A549 (cell line): ENCODE results near the gene ADAM30. TPM values are rescaled to one million over a fixed set of nuclear protein-coding genes. Genes with fewer than 3 reads are reported as not detected.

ENCODE experiments used
- ATAC-seq, 2 experiments: fragments of 200-7000 bp in 1 of 2; fragments of >200 bp in 1 of 2; cut with Nextera tagmentation in 1 of 2; cut with Tn5 transposase in 1 of 2; 3 replicates each; pipeline versions ENCODE4 v1.8.0 to v1.9.1; 2018 to 2020; ENCODE audit warnings: mild to moderate bottlenecking in 1 of 2, moderate library complexity in 1 of 2
- CTCF ChIA-PET: fragments of 300-600 bp; sonication (Branson Sonifier 250); formaldehyde crosslinking; extraction: SDS; loops from one replicate; lab custom pipeline; 2021; ENCODE audit warnings: antibody characterized with exemption, inconsistent platforms; lab: Yijun Ruan, JAX
- POLR2A ChIA-PET: fragments of 350-600 bp; formaldehyde crosslinking; extraction: SDS; loops from one replicate; lab custom pipeline; 2021; ENCODE audit warnings: antibody characterized with exemption, inconsistent platforms; lab: Yijun Ruan, JAX
- DNase-seq, 2 experiments: peaks; one replicate each; pipeline versions ENCODE4 v3.0.0 to v3.0.0-alpha.2; 2011 to 2016; ENCODE audit warnings: low read depth in 1 of 2, low spot score in 1 of 2
- FAIRE-seq: peaks from 2 replicates; lab custom pipeline; 2011; peaks lifted over from hg19 to GRCh38; lab: Jason Lieb, UNC
- H3K27ac ChIP-seq, 2 experiments: fragments of >200 bp; sonication (Bioruptor Twin); formaldehyde crosslinking; 3 replicates each; pipeline ENCODE4 v1.5.1; 2016 to 2017
- H3K4me1 ChIP-seq: fragments of >200 bp; sonication (Bioruptor Twin); formaldehyde crosslinking; 3 replicates; pipeline ENCODE4 v1.6.1; 2016
- H3K4me2 ChIP-seq: fragments of >200 bp; sonication (Bioruptor Twin); formaldehyde crosslinking; 3 replicates; pipeline ENCODE4 v1.6.1; 2016
- H3K4me3 ChIP-seq: fragments of >200 bp; sonication (Bioruptor Twin); formaldehyde crosslinking; 3 replicates; pipeline ENCODE4 v1.5.1; 2016
- H3K9me3 ChIP-seq: fragments of >200 bp; sonication (Bioruptor Twin); formaldehyde crosslinking; 3 replicates; pipeline ENCODE4 v1.6.1; 2016
- ATOH8 ChIP-seq: fragments of 250-450 bp; sonication (Bioruptor Pico); IDR thresholded peaks from 2 replicates; pipeline ENCODE4 v1.5.0; 2020; ENCODE audit warnings: low read depth, mild to moderate bottlenecking, moderate library complexity
- BCL3 ChIP-seq: fragments of >200 bp; sonication (Bioruptor Twin); formaldehyde crosslinking; IDR thresholded peaks from 3 replicates; pipeline ENCODE4 v1.6.1; 2016
- BHLHE40 ChIP-seq: IDR thresholded peaks from 2 replicates; pipeline ENCODE4 v1.6.1; 2012; ENCODE audit warnings: low read depth, low read length, inconsistent platforms
- CBX8 ChIP-seq: fragments of 200-600 bp; sonication (generic); IDR thresholded peaks from 2 replicates; pipeline ENCODE4 v1.6.1; 2016
- CHD4 ChIP-seq: fragments of 200-600 bp; sonication (generic); IDR thresholded peaks from 2 replicates; pipeline ENCODE4 v1.6.1; 2016; ENCODE audit warnings: antibody characterized with exemption, mild to moderate bottlenecking, borderline replicate concordance
- CTCF ChIP-seq: fragments of >200 bp; sonication (Bioruptor Twin); formaldehyde crosslinking; IDR thresholded peaks from 3 replicates; pipeline ENCODE4 v1.5.1; 2016
- EHF ChIP-seq: fragments of 250-450 bp; sonication (Bioruptor Pico); IDR thresholded peaks from 2 replicates; pipeline ENCODE4 v1.5.0; 2020; ENCODE audit warnings: mild to moderate bottlenecking
- HMGXB4 ChIP-seq: fragments of 250-450 bp; sonication (Bioruptor Pico); IDR thresholded peaks from 2 replicates; pipeline ENCODE4 v1.5.0; 2021; ENCODE audit warnings: mild to moderate bottlenecking, moderate library complexity, borderline replicate concordance
- HOXA7 ChIP-seq: fragments of 250-450 bp; sonication (Bioruptor Pico); IDR thresholded peaks from 2 replicates; pipeline ENCODE4 v1.5.0; 2020; ENCODE audit warnings: mild to moderate bottlenecking, moderate library complexity
- HOXB5 ChIP-seq: fragments of 250-450 bp; sonication (Bioruptor Pico); IDR thresholded peaks from 2 replicates; pipeline ENCODE4 v1.5.0; 2020; ENCODE audit warnings: mild to moderate bottlenecking, moderate library complexity
- KDM1A ChIP-seq: fragments of 200-600 bp; sonication (generic); IDR thresholded peaks from 2 replicates; pipeline ENCODE4 v1.6.1; 2016; ENCODE audit warnings: low read depth, mild to moderate bottlenecking
- NFE2L2 ChIP-seq: fragments of 150-350 bp; conservative IDR thresholded peaks from 2 replicates; pipeline ENCODE4 v1.6.1; 2014; ENCODE audit warnings: low read length
- POLR2A ChIP-seq: IDR thresholded peaks from 2 replicates; pipeline ENCODE4 v1.6.1; 2012; ENCODE audit warnings: mild to moderate bottlenecking, low read length
- RAD21 ChIP-seq, 2 experiments: fragments of >200 bp in 1 of 2; sonication (Bioruptor Twin) in 1 of 2; formaldehyde crosslinking in 1 of 2; IDR thresholded peaks in 1 of 2; conservative IDR thresholded peaks in 1 of 2; 2 replicates in 1 of 2; 3 replicates in 1 of 2; pipeline ENCODE4 v1.6.1; 2012 to 2018; ENCODE audit warnings: inconsistent platforms in 1 of 2
- RFX5 ChIP-seq: fragments of 450-650 bp; IDR thresholded peaks from 2 replicates; pipeline ENCODE4 v1.7.1; 2014; ENCODE audit warnings: antibody characterized with exemption, mild to moderate bottlenecking, moderate library complexity
- TFCP2L1 ChIP-seq: fragments of 250-450 bp; sonication (Bioruptor Pico); IDR thresholded peaks from 2 replicates; pipeline ENCODE4 v1.5.0; 2021; ENCODE audit warnings: mild to moderate bottlenecking
- USF2 ChIP-seq: fragments of 450-650 bp; IDR thresholded peaks from 2 replicates; pipeline ENCODE4 v1.6.1; 2014; ENCODE audit warnings: antibody characterized with exemption
- ZC3H11A ChIP-seq: fragments of 450-650 bp; IDR thresholded peaks from 2 replicates; pipeline ENCODE4 v1.6.1; 2014; ENCODE audit warnings: antibody characterized with exemption, mild to moderate bottlenecking
- ZFP36 ChIP-seq: fragments of 450-650 bp; IDR thresholded peaks from 2 replicates; pipeline ENCODE4 v1.6.1; 2014; ENCODE audit warnings: borderline replicate concordance; ENCODE audit not compliant: partially characterized antibody
- WGBS: methylation state at CpG from one replicate; pipeline ENCODE4 v1.1.6; 2017; ENCODE audit errors: missing lambda C conversion rate; 5-methylcytosine and 5-hydroxymethylcytosine counted together
- polyA plus RNA-seq, 4 experiments: library from polyadenylated mRNA; depleted of rRNA in 3 of 4; stranded (reverse); fragments of >200 nt; fragmentation: RNase III in 1 of 4; extraction: RNeasy Plus Mini Kit Qiagen cat#74134 plus additional on column Dnase treatment in 1 of 4; gene quantifications; 2 replicates in 3 of 4; 3 replicates in 1 of 4; pipeline ENCODE4 v1.2.3, GENCODE V29; 2011 to 2017

ADAM30 gene
- polyA plus RNA-seq, 2 of the 4 experiments (the other 2 are of a cell fraction), result not detected

GRCh38 chr1:119879510-119880434 lies 16.5 kb downstream of the ADAM30 start (continued):
- TF ChIP-seq ATOH8 (no peak), ZFP36 (no peak)

GRCh38 chr1:119878171-119878570 lies 18.1 kb downstream of the ADAM30 start:
- CTCF ChIA-PET, result interaction anchor here (1.5 kb wide), 1 partner anchor 9 kb away, joined by 4 read pairs; no protein-coding TSS in a partner anchor
- DNase-seq (no peak), FAIRE-seq (no peak), ATAC-seq (no peak)
- TF ChIP-seq HMGXB4 (CRISPR knock-in tag) (no peak), BCL3 (no peak), ZFP36 (no peak), HOXB5 (no peak), KDM1A (no peak)
- Histone ChIP-seq H3K4me3 (no peak overlapping the region), H3K4me2 (no peak overlapping the region), H3K9me3 (no peaks in the 10 kb centered on the region), H3K4me1 (no peaks in the 10 kb centered on the region), H3K27ac (no peak overlapping the region)
- POLR2A ChIA-PET, result no interaction called here

- Histone ChIP-seq H3K4me3 (no peak overlapping the region), H3K4me2 (no peak overlapping the region), H3K27ac (no peak overlapping the region), H3K9me3 (no peaks in the 10 kb centered on the region), H3K4me1 (no peaks in the 10 kb centered on the region)
- ChIA-PET CTCF (no interaction called here), POLR2A (no interaction called here)
- DNase-seq (no peak), FAIRE-seq (no peak), ATAC-seq (no peak)
- WGBS, result 7% methylated on average over 1 of the region's 2 CpGs
- no peak for TF ChIP-seq BHLHE40
These were observed 22.1 kb downstream of the ADAM30 start for GRCh38 chr1:119874186-119874585.

- POLR2A ChIA-PET, result no interaction called here
- no peaks in the 10 kb centered on the region for H3K4me1 ChIP-seq
- no peak for FAIRE-seq
- TF ChIP-seq USF2 (no peak), HOXA7 (no peak), CBX8 (no peak), NFE2L2 (no peak), POLR2A (no peak), HOXB5 (no peak), ATOH8 (no peak), EHF (CRISPR knock-in tag) (no peak), CHD4 (no peak), CTCF (no peak), RFX5 (no peak), ZC3H11A (no peak), TFCP2L1 (CRISPR knock-in tag) (no peak), RAD21 (conservative IDR thresholded peaks at IDR 0.05 in 1 of 2, IDR thresholded peaks at IDR 0.05 in 1 of 2) (no peak)
- TF ChIP-seq, all 56 proteins: peak for 0
- H3K9me3 ChIP-seq, result no peaks in the 10 kb centered on the region
- WGBS, result 57% methylated on average over 3 of the region's 4 CpGs
- ATAC-seq (no peak), DNase-seq (no peak)
- no peak overlapping the region for H3K4me2 ChIP-seq
- H3K4me3 ChIP-seq, result no peak overlapping the region
- no peak overlapping the region for H3K27ac ChIP-seq
- CTCF ChIA-PET, result no interaction called here
These were observed 22.9 kb downstream of the ADAM30 start for GRCh38 chr1:119873135-119874015.
